Measurements from ENCODE around the gene INPPL1. TPM values are rescaled to one million over a fixed set of nuclear protein-coding genes. Genes with fewer than 3 reads are reported as not detected.
A peak's percentile ranks its signal among the peaks of the same experiment; 100 is the strongest.

Gene INPPL1
- total and polyA plus RNA-seq, 2 of the 13 experiments (the other 11 are each of a cell fraction or from before 2014, with no cell fraction given): 29.1 to 66.9 TPM

GRCh38 chr11:72227316-72228228, 3.0 kb downstream of the INPPL1 start (continued):
- no peak for TF ChIP-seq ARNT (IDR thresholded peaks at IDR 0.05)

GRCh38 chr11:72228229-72228843, 3.8 kb downstream of the INPPL1 start:
- H3K36me3 ChIP-seq (replicated peaks in 1 of 2; ENCODE audit: control insufficient read depth in 1 of 2, insufficient read depth in 2 of 2, low read length in 2 of 2): peaks cover 14 to 40% of the 10 kb centered on the region in 2 experiments; a peak in 4 of 5 replicates
- no peak overlapping the region for H2AFZ ChIP-seq (ENCODE audit: low read length)
- no peak overlapping the region for H3K4me2 ChIP-seq (ENCODE audit: low read depth, low read length)
- DNase-seq (ENCODE audit: low spot score) (no peak), FAIRE-seq (no peak), ATAC-seq (no peak)
- peaks cover 17% of the 10 kb centered on the region for H3K4me1 ChIP-seq (ENCODE audit: insufficient read depth, low read length)
- TF ChIP-seq AGO2 (optimal IDR thresholded peaks at IDR 0.05; ENCODE audit: low read depth, low read length) (peak; percentile 26), MXD4 (CRISPR knock-in tag; IDR thresholded peaks at IDR 0.05) (no peak), ZBTB34 (CRISPR knock-in tag; IDR thresholded peaks at IDR 0.05) (no peak), SNAPC4 (CRISPR knock-in tag; IDR thresholded peaks at IDR 0.05) (no peak), RBFOX2 (IDR thresholded peaks at IDR 0.05; ENCODE audit: low read depth, low read length) (0 out of 2 replicates have a peak, but pooled peaks have one; percentile 34), ZNF614 (CRISPR knock-in tag; IDR thresholded peaks at IDR 0.05; ENCODE audit: borderline replicate concordance) (no peak)
- H3K4me3 ChIP-seq (replicated peaks in 1 of 3; ENCODE audit: insufficient read depth in 1 of 3, low read depth in 2 of 3, low read length in 3 of 3): no peak overlapping the region
- H3K9ac ChIP-seq (ENCODE audit: insufficient read depth, low read depth, low read length): no peak overlapping the region
- WGBS (ENCODE audit: low lambda C conversion rate): 95% methylated on average over 7 of the region's 16 CpGs
- no peaks in the 10 kb centered on the region for H3K9me3 ChIP-seq (ENCODE audit: low read length)
- no TSS peak for BruUV-seq (replicated peaks)
- ChIA-PET POLR2A (no interaction called here), CTCF (ENCODE audit: low intra/inter-chr PET ratio, low total read pairs) (no interaction called here)
- no peaks in the 10 kb centered on the region for H4K20me1 ChIP-seq (ENCODE audit: insufficient read depth, low read length)
- no peak overlapping the region for H3K27ac ChIP-seq (ENCODE audit: extremely low read length, insufficient read depth, low read length)
- in situ Hi-C loops (cut with HindIII; ENCODE audit: extremely low pct_ligation_motif_present, low pct_unique_long_range_greater_than_20kb) (no loop called here), intact Hi-C loops (cut with micrococcal nuclease; ENCODE audit: unreplicated experiment) (no loop called here)
- H3K79me2 ChIP-seq (ENCODE audit: insufficient read depth, low read length): peaks cover 7% of the 10 kb centered on the region
- H3K27me3 ChIP-seq (ENCODE audit: control insufficient read depth in 1 of 2, insufficient read depth in 2 of 2, low read length in 2 of 2): no peaks in the 10 kb centered on the region; a peak in 1 of 5 replicates
